OCI-LY7 (cell line): ENCODE data around the gene TBC1D5. TPM values are rescaled to one million over a fixed set of nuclear protein-coding genes. Genes with fewer than 3 reads are reported as not detected.

Experiments used
- BruUV-seq: library from RNA; stranded (reverse); fragments of 400-500 nt; replicated peaks from 2 replicates; lab custom pipeline; 2021; lab: Mats Ljungman, UMichigan
- CTCF ChIA-PET: fragments of 300-600 bp; sonication (Branson Sonifier 250); formaldehyde crosslinking; loops from one replicate; lab custom pipeline; 2022; ENCODE audit warnings: antibody characterized with exemption; ENCODE audit not compliant: unreplicated experiment; lab: Charles Lee
- POLR2A ChIA-PET: fragments of 300-600 bp; sonication (Branson Sonifier 250); formaldehyde crosslinking; loops from one replicate; lab custom pipeline; 2022; ENCODE audit warnings: antibody characterized with exemption; lab: Charles Lee
- DNase-seq: peaks from one replicate; pipeline ENCODE4 v3.0.0-alpha.2; 2015; ENCODE audit warnings: low spot score
- H2AFZ ChIP-seq: fragments of 200-600 bp; sonication (generic), shearing (Covaris generic); 2 replicates; pipeline ENCODE4 v1.6.1; 2014; ENCODE audit warnings: mild to moderate bottlenecking, antibody characterized with exemption, low read length, moderate library complexity
- H3K27ac ChIP-seq: fragments of 200-600 bp; sonication (generic); 2 replicates; pipeline ENCODE4 v1.5.1; 2014; ENCODE audit warnings: mixed run types, low read depth, mild to moderate bottlenecking, moderate library complexity, low read length, inconsistent platforms; ENCODE audit not compliant: poor library complexity, severe bottlenecking
- H3K36me3 ChIP-seq: fragments of 200-600 bp; sonication (generic); 2 replicates; pipeline ENCODE4 v1.6.1; 2014; ENCODE audit warnings: mild to moderate bottlenecking, antibody characterized with exemption, low read length, moderate library complexity, mixed read lengths; ENCODE audit not compliant: insufficient read depth
- H3K4me1 ChIP-seq: fragments of 200-600 bp; sonication (generic); 2 replicates; pipeline ENCODE4 v1.5.1; 2014; ENCODE audit warnings: mild to moderate bottlenecking, low read length; ENCODE audit not compliant: insufficient read depth, poor library complexity, severe bottlenecking
- H3K4me2 ChIP-seq: fragments of 200-600 bp; sonication (generic); 2 replicates; pipeline ENCODE4 v1.6.1; 2014; ENCODE audit warnings: mild to moderate bottlenecking, low read length
- H3K4me3 ChIP-seq: fragments of 200-600 bp; sonication (generic); 2 replicates; pipeline ENCODE4 v1.5.1; 2014; ENCODE audit warnings: mild to moderate bottlenecking, low read depth, low read length; ENCODE audit not compliant: poor library complexity, severe bottlenecking
- H3K79me2 ChIP-seq: fragments of 200-600 bp; sonication (generic); 2 replicates; pipeline ENCODE4 v1.6.1; 2016; ENCODE audit warnings: low read depth, mild to moderate bottlenecking, low read length, moderate library complexity, mixed read lengths; ENCODE audit not compliant: insufficient read depth
- H3K9me2 ChIP-seq: fragments of 200-600 bp; sonication (generic); 2 replicates; pipeline ENCODE4 v1.6.1; 2016; ENCODE audit warnings: mild to moderate bottlenecking, low read length, mixed read lengths; ENCODE audit not compliant: insufficient read depth
- H3K9me3 ChIP-seq: fragments of 200-600 bp; sonication (generic); 2 replicates; pipeline ENCODE4 v1.6.1; 2014; ENCODE audit warnings: mild to moderate bottlenecking, mixed run types, low read length, mixed read lengths
- H4K20me1 ChIP-seq: fragments of 200-600 bp; sonication (generic); 2 replicates; pipeline ENCODE4 v1.6.1; 2014; ENCODE audit warnings: mild to moderate bottlenecking, antibody characterized with exemption, low read length, moderate library complexity, mixed read lengths; ENCODE audit not compliant: insufficient read depth
- EZH2phosphoT487 ChIP-seq: fragments of 200-600 bp; sonication (generic); IDR thresholded peaks from 2 replicates; pipeline ENCODE4 v1.6.1; 2018; ENCODE audit warnings: low read depth, borderline replicate concordance, mild to moderate bottlenecking, mixed run types, antibody characterized with exemption, low read length, moderate library complexity, mixed read lengths
- intact Hi-C: fragments of 100-400 bp; cut with micrococcal nuclease; formaldehyde crosslinking; loops from one replicate; pipeline ENCODE4 v1.10.0; 2022; ENCODE audit not compliant: unreplicated experiment
- total RNA-seq, 2 experiments: library from RNA; depleted of rRNA in 1 of 2; stranded (reverse); fragments of >200 nt in 1 of 2; shearing (Covaris generic) in 1 of 2; gene quantifications; 2 replicates each; pipeline ENCODE4 v1.2.3, GENCODE V29; 2014 to 2022
- TF ChIP-seq, protein P1 (sequence below): fragments of 200-600 bp; sonication (generic); conservative IDR thresholded peaks from 2 replicates; pipeline ENCODE4 v1.5.1; 2014; ENCODE audit warnings: mild to moderate bottlenecking, antibody characterized with exemption, low read length, moderate library complexity, mixed read lengths

Gene TBC1D5
- total RNA-seq, 2 experiments from 2014 or later = 78.5 to 82.4 TPM

DNA sequence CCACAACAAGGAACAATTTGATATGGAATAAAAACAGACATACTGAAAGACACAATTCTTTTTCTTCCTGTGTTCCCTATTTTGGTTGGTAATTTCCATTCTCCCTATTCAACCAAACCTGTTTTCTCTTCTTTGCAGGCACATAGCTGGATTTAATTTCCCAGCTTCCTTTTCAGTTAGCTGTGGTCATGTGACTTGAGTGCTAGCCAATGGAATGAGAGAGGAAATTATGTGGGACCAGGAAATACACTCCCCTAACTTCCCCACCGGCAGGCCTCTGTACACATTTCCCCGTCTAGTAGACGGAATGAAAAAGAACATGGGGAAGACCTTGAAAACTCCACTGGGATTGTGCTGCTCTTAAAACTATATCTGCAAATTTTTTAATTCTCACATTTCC is 351.6 kb downstream of the TBC1D5 start:
- Histone ChIP-seq H3K9me3 (no peaks in the 10 kb centered on the region), H2AFZ (no peak overlapping the region), H3K27ac (no peak overlapping the region), H4K20me1 (no peaks in the 10 kb centered on the region), H3K36me3 (peaks cover 7% of the 10 kb centered on the region; the same call in 1 of the 2 replicates), H3K9me2 (no peaks in the 10 kb centered on the region), H3K4me1 (no peaks in the 10 kb centered on the region), H3K4me2 (no peak overlapping the region), H3K4me3 (no peak overlapping the region), H3K79me2 (no peaks in the 10 kb centered on the region)
- BruUV-seq = no TSS peak
- ChIA-PET CTCF (no interaction called here), POLR2A (interaction anchor here (0.6 to 1.3 kb wide), 3 partner anchors 10 to 686 kb away, joined by 3 read pairs; no protein-coding TSS in a partner anchor)
- no peak for DNase-seq
- TF ChIP-seq, protein P1, sequence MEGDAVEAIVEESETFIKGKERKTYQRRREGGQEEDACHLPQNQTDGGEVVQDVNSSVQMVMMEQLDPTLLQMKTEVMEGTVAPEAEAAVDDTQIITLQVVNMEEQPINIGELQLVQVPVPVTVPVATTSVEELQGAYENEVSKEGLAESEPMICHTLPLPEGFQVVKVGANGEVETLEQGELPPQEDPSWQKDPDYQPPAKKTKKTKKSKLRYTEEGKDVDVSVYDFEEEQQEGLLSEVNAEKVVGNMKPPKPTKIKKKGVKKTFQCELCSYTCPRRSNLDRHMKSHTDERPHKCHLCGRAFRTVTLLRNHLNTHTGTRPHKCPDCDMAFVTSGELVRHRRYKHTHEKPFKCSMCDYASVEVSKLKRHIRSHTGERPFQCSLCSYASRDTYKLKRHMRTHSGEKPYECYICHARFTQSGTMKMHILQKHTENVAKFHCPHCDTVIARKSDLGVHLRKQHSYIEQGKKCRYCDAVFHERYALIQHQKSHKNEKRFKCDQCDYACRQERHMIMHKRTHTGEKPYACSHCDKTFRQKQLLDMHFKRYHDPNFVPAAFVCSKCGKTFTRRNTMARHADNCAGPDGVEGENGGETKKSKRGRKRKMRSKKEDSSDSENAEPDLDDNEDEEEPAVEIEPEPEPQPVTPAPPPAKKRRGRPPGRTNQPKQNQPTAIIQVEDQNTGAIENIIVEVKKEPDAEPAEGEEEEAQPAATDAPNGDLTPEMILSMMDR = no peak
- no peak for TF ChIP-seq EZH2phosphoT487
- intact Hi-C loops = no loop called here

- intact Hi-C loops = no loop called here
- POLR2A ChIA-PET = no interaction called here
- Histone ChIP-seq H3K4me3 (no peak overlapping the region), H3K9me3 (no peaks in the 10 kb centered on the region), H3K79me2 (no peaks in the 10 kb centered on the region), H3K36me3 (no peaks in the 10 kb centered on the region), H3K4me1 (no peaks in the 10 kb centered on the region), H3K27ac (no peak overlapping the region), H3K4me2 (no peak overlapping the region), H4K20me1 (no peaks in the 10 kb centered on the region), H3K9me2 (no peaks in the 10 kb centered on the region), H2AFZ (no peak overlapping the region)
- CTCF ChIA-PET = no interaction called here
- BruUV-seq = no TSS peak
- no peak for TF ChIP-seq EZH2phosphoT487
- DNase-seq = no peak
Measured at GRCh38 chr3:17387108-17387507, 355.3 kb downstream of the TBC1D5 start.

DNA sequence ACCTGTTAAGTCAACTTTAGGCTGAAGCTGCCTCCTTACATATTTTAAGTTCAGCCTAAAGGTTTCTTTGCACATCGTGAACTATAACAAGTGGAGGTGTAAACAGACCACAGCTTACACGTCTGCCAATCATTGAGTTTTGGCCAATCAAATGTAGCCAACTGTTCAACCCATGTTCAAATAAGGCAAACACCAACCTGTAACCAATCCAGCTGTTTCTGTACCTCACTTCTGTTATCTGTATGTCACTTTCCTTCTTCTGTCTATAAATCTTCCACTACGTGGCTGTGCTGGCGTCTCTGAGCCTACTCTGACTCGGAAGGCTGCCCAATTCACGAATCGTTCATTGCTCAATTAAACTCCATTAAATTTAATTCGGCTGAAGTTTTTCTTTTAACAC is 356.0 kb downstream of the TBC1D5 start:
- no peaks in the 10 kb centered on the region for H4K20me1 ChIP-seq
- H3K4me2 ChIP-seq = no peak overlapping the region
- no peaks in the 10 kb centered on the region for H3K36me3 ChIP-seq
- H3K9me2 ChIP-seq = no peaks in the 10 kb centered on the region
- DNase-seq = no peak
- no peaks in the 10 kb centered on the region for H3K79me2 ChIP-seq
- no peaks in the 10 kb centered on the region for H3K4me1 ChIP-seq
- no peak overlapping the region for H3K4me3 ChIP-seq
- no TSS peak for BruUV-seq
- no peaks in the 10 kb centered on the region for H3K9me3 ChIP-seq
- ChIA-PET CTCF (no interaction called here), POLR2A (interaction anchor here (2.1 kb wide), 1 partner anchor 9 kb away, joined by 8 read pairs; no protein-coding TSS in a partner anchor)
- intact Hi-C loops = no loop called here
- no peak overlapping the region for H3K27ac ChIP-seq
- no peak for TF ChIP-seq EZH2phosphoT487
- TF ChIP-seq, protein P1 = no peak
- no peak overlapping the region for H2AFZ ChIP-seq
